NCI-H2107 (cell line): ENCODE results near the gene HOXA10.

Experiments
- DNase-seq: peaks from one replicate; lab custom pipeline; 2025; lab: John Stamatoyannopoulos, UW

Gene HOXA10

DNA sequence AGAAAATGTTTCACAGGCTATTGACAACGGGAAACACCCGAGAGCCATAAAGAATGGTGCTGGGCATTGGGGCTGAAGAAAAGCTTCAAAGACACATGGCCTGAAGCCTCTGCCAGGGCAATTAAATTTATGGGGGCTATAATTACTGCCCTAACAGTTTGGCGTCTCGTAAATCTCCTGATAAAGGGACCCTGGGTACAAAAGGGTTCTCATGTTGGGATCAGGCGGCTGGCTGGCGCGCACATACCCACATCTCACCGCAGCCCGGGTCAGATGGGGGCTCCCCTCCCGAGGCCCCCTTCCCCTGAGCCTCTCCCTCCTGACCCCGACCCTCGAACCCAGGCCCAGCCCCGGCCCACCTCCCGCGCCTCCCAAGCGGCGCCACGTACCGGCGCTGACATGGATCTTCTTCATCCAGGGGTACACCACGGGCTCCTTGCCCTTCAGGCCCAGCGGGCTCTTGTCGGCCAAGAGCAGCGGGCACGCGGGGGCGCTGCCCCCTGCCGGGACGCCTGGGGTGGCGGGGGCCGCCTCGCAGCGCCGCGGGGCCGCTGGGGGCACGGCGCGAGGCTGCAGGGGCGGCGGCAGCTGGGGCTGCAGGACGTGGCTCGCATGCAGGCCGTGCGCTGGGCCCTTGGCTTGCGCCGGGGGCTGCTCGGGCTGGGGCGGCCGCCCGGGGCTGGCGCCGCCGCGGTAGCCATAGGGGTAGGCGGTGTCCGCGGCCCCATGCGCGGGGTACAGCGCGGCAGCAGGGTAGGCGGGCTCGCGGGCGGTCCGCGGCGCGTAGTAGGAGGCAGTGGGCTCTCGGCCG is 44.2 kb downstream of the HOXA10 start:
- no peak for DNase-seq

DNA sequence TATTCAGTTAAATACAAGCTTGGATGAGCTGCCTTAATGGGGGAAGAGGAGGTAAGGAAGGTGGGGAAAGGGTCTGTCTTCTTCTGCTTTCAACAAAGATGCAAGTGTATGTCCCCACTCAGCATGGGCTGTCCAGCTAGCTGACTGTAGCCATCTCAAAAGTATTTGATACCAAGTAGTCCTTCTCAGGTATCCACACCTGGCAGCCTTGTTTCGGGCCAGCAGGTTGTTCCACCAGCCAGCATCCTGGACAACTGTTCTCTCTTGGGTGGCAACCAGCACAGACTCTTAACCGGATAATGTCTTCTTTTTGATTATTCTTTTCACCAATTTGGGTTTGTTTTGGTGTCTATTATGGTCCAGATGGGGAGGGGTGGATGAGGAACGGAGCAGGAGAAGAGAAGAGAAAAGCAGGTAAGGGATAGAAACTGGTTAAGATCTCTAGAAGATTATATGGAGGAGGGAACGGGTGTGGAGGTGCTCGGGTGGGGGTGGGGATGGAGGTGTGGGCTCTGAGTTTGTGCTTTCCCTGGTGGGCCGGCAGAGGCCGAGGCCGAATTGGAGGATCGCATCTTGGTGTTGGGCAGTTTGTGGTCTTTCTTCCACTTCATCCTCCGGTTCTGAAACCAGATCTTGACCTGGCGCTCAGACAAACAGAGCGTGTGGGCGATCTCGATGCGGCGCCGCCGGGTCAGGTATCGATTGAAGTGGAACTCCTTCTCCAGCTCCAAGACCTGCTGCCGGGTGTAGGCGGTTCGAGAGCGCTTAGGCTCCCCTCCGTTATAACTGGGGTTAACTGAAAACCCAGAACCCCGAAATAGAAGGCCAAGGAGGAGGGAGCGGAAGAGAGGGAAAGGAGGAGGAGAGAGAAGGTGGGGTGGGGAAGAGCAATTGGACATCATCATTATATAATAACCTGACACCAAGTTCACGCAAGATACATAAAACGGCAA is 45.1 kb downstream of the HOXA10 start:
- no peak for DNase-seq

DNA sequence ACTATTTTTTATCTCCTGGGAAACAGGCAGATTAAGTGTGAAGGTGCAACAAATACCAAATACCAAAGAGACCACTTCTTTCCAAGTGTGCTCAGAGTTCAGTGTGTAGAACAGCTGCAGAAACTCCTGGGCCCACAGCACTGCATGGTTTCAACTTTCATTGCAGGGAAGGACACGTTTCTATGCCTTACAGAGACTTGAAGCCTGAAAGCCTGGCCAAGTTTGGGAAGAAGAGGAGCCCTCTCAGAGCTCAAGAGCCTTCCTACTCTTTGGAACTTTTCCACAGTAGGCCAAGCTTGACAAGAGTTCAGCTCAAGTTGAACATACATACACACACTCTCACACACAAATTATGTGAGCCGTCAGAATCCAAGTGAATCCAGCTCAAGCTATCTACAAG is 46.1 kb downstream of the HOXA10 start:
- DNase-seq = no peak

DNA sequence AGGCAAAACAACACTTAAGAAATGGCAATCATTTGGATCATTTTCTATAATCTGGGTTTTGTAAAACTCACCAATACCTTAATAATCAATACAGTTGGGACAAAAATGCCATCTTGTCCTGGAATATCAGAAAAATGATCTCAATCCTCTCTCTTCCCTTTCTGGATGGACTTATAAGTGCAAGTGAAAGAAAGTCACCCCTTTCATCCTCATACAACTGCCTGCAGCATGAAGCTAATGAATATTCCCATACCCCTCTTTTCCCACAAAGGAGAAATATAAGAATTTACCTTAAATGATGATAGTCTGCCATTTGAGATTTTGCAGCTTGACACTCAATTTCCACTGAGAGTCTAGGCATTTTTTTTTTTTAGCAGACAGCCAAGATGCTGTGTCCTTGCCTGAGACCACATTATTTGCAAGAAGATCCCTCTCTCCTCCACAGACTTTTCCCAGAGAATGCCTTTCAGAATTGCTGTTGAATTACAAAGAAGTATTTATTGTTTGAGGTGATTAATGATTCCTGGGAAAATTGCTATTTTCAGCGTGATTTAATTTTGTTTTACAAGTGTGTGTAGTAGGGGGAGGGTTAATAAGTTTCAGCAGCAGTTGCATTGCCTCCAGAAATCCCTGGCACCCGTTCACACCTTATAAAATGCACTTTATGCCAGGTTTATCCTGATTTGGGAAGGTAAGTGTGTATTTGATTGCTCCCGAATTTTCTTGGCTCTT is 47.4 kb downstream of the HOXA10 start:
- no peak for DNase-seq

DNA sequence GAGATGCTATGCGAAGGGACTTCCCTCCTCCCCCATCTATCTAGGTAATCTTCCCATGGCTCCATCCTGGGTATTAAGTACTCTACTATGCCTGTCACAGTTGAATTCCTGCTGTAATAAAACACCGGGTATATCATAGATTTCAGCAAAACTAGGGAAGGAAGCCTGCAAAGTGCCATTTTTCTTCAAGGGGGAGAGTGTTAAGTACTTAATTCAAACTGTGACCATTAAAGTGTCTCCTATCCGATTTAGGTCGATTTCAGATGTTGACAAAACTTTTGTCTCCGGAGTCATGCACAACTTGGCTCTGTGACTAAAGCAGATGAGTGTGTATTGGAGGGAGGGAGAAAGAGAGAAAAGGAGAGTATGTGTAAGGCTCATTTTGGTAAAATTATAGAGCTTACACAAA is 48.1 kb downstream of the HOXA10 start:
- no peak for DNase-seq

DNA sequence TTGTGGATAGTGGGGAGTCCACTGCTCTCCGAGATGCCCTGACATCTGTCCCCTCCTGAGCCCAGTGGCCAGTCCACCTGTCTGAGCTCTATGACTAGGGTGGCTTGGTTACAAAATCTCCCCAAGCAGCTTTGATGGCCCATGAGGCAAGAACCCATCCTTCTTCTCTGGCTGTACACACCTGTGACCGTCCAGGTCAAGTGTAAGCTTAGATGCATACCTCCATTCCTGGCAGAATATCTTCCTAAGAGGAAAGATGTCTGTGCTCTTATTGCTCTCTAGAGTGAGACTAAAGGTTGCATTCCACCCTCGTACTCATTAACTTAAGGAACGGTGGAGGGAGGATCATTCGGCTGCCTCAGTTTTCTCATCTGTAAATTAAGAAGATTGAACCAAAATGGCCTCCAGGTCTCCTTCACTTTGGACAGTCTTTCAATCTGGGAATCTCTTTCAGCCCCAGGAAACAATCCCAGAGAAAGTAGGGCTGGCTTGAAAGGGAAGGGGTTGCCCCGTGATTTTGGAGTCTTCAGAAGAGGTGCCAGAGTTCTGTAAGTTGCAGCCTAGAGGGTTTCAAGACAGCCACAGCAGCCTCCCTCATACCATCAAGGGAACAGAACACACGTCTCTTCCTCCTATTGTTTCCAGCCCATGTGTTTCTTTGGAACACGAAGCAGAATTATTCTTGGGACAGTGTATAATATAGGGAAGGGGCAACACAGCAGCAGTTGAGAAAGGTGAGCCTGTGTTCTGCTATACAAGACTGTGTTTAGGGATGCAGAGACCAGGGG is 49.0 kb downstream of the HOXA10 start:
- no peak for DNase-seq

DNA sequence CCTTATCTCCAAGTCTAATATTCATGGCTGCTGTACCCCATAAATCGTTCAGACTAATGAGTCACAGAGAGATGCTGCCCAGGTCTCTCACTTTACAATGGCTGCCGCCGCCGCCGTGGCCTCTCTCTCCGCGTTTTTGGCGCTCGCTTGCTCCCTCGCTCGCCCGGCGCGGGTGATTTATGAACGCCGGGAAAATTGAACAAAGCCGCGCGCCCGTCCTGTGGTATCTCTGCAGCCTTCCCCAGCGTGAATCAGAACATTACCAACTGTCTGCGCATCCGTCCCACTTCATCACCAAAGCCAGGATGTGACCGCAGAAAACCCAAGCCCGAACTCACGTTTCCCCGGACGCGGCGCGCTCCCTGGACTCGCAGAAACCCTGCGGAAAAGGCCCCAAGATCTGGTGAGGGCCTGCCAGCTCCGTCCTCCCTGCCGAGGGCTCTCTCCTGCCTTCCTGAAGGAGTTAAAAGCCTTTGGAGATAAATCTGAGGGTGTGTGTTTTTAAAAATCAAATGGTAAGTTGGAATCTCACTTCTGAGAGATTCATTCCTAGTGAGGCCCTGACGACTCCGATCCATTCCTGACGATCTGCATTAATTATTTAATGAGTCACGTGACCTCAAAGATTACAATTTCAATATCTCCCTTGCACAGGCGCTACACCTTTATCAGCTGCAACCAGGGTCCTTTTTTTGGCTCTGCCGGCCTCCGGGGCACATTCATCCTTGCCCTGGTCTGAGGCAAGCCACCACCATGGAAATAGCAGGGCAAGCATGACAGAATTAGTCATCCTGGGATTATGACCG is 49.8 kb downstream of the HOXA10 start:
- DNase-seq = no peak

DNA sequence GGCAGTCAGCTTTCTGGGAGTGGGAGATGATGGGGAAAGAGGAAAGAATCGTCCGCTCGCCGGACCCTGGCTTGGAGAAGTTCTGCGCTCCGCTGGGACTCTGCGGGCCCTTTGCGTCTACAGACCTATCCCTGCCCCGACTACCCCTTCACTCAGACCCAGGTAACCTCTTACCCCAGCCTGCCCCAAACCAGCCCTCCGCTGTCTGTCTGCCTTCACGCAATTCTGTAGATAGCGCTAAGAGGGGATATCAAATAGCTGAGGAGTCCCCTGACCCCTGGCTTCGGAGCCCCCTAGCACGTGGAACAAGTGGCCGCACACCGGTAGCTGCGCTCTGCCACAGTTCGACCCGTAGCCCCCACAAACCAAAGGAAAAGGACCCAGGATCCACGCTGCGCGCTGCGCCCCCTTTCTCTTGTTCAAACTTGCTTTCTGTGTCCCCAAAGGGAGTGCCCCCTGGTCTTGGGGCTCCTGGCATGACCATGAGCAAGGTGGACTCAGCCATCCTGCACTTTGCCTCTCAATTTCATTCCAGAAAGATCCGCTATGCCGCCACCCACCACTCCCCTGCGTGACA is 50.6 kb downstream of the HOXA10 start:
- no peak for DNase-seq

DNA sequence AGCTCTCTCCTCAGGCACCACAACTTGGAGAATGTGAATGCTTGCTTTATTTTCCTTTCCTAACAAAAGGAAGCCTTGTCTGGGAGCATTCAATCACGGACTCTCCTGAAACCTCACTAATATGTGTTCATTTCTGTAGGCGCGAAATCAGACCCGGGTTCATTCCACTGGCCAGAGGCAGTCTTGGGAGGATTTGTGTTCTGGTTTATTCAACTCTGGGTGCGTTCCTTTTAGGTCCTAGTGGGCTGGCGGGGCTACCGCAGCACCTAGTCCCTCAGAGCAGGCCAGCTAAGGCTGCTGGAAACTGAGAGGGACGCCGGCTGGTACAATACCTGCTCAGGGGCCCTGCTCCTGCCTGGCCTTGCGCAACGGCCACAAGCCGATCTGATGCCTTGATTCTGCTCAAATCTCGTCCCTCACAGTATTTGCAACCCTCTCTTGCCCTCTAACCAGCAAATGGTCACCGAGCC is 51.1 kb downstream of the HOXA10 start:
- no peak for DNase-seq

DNA sequence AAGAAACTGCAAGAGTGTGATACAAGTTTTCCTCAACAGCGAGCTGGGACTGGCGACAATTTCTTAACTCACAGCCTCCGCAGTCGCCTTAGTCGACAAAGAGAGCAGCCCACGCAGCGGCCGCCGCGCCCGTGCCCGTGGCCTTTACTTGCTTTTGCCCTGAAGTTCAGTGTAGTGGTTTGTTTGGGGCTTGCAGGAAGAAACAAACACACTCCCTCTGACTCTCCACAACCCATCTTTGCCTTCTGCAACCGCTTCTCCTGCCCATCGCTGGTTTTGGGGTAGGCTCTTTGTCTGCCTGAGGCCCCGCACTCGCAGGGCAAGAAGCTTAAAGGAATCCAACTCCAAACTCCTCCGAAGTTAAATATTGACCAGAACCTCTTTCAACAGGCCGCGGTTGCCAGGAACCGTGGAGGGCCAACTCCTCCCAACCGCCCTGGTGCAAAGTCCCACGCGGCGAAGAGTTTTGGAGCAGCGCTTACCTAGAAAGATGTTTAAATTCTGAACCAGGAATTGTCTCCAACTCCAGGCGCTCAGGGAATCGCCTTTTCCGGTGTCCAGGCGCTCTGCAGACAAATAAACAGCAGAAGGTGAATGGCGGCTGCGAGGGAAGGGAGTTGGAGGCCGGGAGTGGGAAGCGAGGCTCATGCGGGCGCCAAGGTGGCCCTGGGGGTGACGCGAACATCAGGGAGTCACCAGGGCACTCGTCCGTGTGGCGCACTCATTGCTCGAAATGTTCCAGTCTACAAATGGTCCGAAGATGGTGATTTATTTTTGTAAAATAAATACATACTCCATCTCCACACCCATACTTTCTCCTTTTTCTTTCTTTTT is 51.8 kb downstream of the HOXA10 start:
- no peak for DNase-seq

DNA sequence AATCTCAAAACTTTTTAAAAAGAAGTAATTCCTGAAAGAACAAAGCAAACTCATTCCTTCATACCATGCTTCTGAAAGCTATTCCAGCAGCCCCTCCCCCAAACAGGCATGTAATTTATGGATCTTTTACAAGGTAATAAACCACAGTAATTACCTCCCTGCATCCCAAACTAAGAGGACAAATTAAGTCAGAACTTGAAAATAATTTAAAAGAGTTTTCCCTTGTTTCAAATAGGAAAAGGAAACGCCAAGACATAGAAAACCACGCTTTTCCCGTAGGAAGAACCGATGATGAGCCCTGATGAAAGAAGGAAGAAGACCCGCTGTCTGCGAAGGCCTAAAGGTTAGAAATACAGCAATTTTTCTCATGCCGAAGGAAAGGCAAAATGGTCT is 52.4 kb downstream of the HOXA10 start:
- no peak for DNase-seq
